Measurements from ENCODE around the gene SEC16A.

The SEC16A gene, protein sequence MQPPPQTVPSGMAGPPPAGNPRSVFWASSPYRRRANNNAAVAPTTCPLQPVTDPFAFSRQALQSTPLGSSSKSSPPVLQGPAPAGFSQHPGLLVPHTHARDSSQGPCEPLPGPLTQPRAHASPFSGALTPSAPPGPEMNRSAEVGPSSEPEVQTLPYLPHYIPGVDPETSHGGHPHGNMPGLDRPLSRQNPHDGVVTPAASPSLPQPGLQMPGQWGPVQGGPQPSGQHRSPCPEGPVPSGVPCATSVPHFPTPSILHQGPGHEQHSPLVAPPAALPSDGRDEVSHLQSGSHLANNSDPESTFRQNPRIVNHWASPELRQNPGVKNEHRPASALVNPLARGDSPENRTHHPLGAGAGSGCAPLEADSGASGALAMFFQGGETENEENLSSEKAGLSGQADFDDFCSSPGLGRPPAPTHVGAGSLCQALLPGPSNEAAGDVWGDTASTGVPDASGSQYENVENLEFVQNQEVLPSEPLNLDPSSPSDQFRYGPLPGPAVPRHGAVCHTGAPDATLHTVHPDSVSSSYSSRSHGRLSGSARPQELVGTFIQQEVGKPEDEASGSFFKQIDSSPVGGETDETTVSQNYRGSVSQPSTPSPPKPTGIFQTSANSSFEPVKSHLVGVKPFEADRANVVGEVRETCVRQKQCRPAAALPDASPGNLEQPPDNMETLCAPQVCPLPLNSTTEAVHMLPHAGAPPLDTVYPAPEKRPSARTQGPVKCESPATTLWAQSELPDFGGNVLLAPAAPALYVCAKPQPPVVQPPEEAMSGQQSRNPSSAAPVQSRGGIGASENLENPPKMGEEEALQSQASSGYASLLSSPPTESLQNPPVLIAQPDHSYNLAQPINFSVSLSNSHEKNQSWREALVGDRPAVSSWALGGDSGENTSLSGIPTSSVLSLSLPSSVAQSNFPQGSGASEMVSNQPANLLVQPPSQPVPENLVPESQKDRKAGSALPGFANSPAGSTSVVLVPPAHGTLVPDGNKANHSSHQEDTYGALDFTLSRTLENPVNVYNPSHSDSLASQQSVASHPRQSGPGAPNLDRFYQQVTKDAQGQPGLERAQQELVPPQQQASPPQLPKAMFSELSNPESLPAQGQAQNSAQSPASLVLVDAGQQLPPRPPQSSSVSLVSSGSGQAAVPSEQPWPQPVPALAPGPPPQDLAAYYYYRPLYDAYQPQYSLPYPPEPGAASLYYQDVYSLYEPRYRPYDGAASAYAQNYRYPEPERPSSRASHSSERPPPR (N-terminal part only)

DNA sequence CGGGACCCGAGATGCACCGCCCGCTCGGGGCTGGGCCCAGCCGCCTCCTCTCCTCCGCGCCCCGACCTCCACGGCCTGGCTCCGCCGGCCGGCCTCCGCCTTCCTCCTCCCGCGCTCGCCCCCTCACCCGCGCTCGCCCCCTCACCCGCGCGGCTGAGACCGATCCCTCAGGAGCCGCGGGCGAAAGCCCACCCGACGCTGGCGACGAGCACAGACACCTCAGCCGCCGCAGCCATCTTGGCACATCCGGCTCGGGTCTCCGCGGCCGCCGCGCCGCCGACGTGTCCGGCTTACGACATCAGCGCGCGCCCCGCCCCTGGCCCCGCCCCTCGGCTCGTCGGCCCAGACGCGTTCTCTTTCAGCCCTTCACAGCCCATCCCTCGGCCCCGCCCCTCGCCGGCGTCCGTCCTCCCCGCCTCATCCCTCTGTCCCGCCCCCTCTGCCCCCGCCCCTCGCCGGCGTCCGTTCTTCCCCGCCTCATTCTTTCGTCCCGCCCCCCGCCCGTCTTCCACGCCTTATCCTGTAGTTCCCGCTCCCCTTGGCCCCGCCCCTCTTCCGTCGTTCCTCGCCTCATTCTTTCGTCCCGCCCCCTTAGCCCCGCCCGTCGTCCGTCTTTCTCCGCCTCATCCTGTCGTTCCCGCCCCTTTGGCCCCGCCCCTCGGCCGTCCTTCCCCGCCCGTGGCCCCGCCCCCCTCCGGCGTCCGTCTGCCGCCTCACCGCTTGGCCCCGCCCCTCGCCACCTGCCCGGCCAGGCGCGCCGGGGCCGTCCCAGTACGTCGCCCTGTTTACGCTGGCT, at the start of gene SEC16A:
SEC16A (minus strand) TSS at position 248 of the 796 bp plus-strand sequence. CDS start 5,425 bp downstream, outside the sequence.
- DNase-seq (ENCODE audit: low read depth), result peak; percentile 99

DNA sequence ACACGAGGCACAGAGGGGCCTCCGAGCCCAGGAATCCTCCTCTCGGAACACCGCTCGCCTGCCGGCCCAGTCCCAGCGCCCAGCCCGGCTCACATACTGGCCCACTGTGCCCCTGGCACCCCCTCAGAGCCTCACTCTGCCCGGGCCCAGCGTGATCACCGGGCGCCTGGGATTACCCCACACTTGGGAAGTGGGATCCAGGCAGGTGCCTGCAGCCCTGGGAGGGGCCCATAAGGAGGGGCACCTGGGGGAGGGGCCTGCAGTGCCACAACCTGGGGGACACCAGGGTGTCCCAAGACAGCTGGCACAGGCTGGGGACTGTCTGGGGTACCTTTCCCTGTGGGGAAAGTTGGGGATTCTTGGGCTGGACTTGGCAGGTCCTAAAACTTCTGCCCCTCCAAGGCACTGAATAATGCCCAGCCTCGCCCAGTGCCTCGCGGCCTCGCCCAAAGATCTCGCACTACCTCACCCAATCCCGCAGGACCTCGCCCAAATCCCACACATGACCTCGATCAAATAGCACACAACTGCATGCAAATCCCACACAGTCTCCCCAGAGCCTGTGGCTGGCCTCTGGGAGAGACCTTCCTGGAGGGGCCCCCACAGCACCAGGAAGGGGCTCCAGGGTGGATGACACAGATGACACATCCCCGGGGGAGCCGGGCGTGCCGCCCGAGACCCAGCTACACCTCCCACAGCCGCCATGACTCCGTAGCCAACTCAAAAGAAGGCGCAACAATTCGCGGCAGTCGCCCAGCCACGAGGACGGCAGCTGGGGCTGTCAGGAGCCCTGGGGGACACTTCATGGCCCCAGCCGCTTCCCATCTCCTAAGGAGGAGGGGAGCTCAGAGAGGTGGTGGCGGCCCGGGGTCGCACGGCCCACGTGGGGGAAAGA, 49.3 kb upstream of the SEC16A start:
- no peak for DNase-seq (ENCODE audit: low read depth)

DNA sequence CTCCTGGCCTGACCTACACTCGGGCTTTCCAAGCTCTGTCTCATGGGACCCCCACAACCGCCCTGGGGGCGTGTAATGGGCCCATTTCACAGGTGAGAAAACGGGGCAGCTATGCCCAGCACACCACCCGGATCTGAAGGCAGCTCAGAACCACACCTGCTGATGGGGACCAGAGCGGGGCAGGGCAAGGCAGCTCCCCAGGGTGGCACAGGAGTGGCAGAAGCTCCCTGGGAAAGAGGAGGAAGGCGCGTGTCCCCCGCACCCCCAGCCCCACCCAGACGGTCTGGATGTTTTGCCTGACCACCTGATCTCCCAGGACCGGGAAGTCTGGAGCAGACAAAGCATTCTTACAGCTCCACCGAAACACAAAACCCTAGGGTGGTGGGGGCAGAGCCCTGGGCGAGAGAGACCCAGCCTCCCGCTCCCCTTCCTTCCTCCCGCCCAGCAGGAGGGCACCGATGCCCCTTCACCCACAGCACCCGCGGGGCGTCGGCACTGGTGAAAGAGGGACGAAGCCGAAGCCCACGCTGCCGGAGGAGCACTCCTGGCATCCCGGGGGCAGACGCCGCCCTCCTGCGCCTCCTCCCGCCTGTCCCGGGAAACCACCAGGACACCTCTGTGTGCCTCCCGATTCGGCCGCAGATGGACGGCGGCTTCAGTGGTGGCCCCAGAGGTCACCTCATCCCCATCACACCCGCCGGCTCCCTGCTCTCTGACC, 48.5 kb upstream of the SEC16A start:
- DNase-seq (ENCODE audit: low read depth), result no peak

DNA sequence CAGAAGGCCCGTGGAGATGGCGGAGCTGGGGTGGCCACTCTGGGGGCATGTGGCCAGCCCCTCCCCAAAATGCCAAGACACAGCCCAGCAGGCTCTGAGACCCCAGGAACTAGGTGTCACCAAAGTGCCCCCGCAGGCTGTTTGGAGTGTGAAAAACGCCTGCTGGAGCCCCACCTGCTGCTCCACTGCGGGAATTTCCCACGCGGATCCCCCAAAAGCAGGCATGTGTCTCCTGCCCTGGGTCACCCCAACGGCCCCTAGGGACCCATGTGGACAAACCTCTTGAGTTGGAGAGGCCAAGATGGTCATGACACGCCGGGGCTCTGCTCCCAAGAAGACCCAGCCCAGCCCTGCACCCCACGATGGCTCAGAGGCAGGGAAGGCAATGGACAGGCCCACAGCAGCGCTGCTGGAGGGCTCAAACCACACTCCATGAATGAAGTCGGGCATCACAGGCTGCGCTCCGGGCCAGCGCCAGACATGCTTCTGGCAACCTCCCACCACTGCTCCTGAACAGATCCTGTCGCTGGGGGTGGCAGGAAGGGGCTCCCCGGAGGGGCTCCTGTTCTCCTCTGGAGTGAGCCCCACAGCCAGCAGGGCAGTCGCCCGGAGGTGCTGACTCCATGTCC, 47.7 kb upstream of the SEC16A start:
- DNase-seq (ENCODE audit: low read depth), result no peak

DNA sequence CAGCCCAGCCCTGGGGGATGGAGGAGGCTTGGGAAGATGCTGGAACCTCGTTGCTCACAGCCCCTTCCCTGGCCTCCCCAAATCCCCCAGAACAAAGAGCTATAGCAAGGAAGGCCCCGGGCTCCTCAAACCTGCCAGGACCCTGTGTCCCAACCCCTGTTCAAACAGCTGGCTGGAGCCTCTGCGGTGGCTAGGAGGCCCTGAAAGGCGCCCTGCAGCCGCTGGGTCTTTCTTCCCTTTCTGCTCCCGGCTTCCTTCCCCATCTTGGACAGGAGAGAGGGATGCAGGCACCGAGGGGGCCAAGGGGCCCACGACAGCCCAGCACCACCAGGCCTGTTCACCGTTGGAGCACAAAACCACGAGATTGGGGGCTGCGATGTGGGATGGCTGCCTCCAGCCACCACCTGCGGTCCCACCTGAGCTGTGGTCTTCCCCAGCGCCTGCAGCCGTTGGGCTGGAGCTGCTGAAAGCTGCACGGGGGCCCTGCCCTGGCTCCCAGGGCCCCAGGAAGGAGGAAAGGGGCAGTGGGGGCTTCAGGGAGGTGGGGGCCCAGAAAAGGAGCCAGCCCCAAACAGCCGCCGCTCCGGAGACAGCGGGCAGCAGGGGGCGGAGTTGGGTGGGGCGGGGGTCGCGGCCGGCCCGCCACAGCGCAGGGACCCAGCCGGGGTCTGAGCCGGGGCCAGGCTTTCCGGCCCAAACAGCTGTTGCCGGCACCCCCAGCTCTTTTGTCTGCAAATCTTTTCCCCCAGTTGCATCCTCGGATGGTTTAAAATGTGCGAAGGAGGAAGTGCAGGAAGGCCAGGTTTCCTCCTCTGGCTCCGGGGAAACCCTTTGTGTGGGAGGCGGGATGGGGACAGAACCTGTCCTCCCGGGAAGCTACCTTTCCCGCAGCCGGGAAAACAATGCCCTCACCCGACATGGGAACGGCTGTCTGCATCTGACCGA, 46.9 kb upstream of the SEC16A start:
- no peak for DNase-seq (ENCODE audit: low read depth)

DNA sequence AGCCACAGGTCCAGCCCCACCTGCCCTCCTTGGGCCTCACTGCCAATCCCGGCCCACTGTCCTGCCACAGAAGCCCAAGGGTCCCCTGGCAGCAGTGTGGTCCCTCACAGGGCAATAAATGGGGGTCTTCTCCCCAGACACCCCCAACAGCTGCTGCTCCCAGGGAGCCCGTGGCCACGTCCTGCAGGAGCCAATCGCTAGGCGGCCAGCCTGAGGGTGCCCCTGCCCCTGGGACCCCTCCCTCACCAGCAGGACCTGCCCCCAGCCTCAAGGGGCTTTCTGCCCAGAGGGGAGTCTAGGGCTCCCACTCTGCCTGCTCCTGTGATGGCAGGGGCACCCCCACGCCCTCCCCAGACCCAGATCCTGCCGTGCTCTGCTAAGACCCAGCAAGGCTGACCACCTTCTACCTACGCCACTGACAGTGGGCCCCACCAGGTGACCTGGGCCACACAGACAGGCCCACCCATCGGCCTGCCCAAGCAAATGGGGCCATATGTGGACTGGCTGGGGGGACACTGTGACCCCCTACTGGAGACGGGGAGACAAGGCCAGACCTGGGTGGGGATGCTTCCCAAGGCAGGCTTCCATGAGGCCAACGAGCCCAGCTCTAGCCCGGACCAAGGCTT, 46.0 kb upstream of the SEC16A start:
- no peak for DNase-seq (ENCODE audit: low read depth)

DNA sequence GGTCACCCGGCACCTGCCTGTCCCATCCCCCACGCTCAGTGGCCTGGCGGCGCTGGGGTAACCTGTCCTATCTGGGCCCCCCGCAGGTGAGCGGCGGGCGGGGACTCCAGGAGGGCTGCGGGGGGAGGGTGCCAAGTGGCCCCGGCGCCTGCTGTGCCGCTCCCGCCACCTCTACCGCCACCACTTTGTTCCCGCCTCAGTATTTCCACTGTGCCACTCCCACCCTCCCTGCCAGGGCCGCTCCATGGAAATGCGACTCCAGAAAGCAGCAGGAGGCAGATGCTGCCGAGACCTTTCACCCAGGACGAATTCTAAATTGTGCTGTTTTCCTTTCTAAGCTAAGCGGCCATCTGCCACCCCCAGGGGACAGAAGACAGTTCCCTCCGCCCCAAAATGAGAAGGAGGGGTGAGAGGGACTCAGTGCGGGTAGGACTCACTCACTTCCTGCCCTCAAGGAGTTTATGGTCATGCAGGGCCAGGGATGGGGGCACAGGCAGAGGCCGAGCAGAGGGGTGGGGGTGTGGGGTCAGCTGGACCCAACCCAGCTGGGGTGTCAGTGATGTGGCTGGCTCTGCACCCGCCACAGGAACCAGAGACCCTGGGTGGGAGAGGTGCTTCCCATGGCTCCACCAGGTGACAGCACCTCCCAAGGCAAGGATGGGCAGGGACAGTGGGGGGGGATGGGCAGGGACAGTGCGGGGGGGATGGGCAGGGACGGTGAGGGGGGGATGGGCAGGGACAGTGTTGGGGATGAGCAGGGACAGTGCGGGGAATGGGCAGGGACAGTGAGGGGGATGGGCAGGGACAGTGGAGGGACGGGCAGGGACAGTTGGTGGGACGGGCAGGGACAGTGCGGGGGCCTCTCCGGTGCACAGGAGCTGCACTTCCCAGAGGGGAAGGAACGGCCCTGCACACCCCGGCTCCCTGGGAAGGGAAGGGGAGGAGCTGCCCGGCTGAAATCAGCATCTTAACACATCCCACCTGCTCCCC, 45.2 kb upstream of the SEC16A start:
- no peak for DNase-seq (ENCODE audit: low read depth)

DNA sequence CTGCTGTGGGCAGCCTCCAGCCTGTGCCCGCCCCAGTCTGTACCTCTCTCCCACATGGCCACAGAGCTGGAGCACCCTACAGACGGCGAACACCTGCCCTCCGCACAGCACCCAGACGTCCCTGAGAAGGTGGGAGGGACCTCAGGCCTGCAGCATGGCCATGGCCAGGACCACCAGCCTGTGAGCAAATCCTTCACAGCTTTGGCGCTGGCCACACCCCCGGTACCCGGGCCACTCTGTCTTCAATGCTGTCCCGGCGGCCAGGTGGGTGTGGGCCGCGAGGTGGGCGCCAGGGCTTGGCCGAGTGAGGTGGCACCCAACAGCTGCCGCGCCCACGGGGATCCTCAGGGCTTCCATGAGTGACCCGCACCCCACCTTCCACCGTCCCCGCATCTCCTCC, 44.3 kb upstream of the SEC16A start:
- no peak for DNase-seq (ENCODE audit: low read depth)

DNA sequence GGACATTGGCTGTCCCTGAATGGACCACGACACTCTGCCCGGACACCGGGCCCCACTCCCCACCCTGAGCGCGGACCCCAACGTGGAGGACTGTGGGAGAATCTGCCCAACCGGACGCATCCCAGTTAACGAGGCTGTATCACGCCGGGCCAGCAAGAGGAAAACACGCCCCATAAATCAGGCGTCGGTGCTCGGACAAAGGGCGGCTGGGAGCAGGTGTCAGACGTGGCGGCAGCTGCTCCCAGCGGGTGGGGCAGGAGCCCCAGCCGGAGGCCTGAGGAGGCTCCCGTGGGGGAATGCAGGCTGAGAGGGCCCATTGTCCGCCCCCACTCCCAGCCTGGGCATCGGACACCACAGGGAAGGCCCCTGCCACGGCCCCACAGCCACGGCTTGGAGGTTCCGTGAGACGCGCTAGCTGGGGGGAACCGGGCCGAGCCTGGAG, 43.8 kb upstream of the SEC16A start:
- DNase-seq (ENCODE audit: low read depth), result no peak

DNA sequence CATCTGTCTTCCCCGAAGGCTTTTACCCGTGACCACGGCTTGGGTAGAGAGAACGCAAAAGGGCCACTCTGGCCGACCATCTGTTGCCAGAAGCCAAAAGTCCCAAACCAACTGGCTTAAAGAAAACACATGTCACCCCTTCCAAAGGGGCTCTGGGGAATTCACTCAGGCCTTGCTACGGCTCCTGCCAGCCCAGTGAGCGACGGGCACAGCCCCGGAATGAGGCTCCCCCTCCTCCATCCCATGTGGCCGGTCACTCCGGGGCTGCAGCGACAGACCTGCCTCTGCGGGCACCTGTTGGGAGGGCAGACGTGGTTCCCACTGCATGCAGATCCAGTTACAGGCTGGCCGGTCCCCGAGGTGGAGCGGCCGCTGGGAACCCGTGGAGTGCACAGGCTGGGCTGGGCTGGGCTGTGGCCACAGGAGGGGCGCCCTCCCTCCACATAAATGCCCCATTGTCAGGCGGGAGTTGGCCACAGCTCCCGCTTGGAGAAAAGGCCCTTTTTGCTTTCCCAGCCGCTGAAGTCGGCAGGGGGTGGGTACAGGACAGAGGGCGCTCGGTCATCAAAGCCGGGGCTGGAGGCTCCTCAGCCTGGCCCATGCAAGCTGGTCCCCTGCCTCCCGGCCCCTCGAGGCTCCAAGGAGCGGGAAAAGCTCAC, 43.1 kb upstream of the SEC16A start:
- no peak for DNase-seq (ENCODE audit: low read depth)

DNA sequence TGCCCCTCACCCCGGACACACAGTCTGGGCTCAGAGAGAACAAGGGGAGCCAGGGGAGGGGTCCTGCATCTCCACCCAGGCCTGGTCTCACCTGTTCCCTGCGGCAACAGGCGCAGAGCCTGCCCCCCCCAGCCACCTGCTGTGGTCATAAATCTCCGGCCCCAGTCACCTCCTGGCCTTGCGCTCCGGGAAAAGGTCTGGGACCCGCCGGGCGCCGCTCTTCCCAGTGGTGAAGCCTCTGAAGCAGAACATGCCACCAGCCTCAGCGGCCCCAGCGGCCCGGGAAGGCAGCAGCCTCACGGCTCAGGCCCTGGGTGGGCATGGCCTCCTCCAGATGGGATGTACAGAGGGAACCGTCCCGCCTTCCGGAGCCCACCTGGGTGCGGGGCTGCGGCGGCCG, 42.4 kb upstream of the SEC16A start:
- no peak for DNase-seq (ENCODE audit: low read depth)

DNA sequence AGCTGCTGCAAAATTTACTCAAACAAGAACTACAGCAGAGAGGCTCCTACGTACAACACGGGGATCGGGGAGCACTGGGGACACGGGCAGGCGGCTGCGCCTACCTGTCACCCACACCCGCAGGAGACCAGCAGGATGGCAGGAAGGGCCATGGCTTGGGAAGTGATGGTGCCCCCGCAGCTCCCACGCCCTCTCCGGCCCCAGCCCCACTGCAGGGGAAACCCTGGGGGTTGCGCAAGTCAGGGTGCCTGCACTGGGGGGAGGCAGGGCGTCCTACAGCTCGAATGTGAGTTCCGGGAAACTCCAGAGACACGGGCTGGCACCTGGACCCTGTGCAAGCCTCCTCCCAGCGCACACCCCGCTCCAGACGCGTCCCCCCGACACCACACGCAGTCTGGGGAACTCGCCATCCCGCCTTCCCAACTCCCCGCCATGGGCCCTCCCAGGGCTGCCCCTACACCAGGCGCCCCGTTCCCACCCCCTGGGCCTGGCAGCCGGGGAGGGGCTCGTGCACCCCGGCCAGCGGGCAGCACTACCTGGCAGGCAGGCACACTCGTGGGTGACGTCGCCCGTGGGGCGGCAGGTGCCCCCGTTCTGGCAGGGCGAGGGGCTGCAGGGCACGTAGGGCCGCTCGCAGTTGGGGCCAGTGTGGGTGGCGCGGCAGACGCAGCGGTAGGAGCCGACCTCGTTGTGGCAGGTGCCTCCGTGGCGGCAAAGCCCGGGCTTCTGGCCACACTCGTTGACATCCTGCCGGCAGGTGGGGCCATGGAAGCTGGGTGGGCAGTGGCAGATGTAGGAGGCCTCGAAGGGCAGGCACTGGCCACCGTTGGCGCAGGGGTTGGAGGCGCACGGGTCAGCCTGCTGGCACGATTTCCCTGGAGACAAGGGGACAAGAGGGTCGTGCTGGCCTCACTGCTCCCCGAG, 39.7 kb upstream of the SEC16A start:
- no peak for DNase-seq (ENCODE audit: low read depth)

DNA sequence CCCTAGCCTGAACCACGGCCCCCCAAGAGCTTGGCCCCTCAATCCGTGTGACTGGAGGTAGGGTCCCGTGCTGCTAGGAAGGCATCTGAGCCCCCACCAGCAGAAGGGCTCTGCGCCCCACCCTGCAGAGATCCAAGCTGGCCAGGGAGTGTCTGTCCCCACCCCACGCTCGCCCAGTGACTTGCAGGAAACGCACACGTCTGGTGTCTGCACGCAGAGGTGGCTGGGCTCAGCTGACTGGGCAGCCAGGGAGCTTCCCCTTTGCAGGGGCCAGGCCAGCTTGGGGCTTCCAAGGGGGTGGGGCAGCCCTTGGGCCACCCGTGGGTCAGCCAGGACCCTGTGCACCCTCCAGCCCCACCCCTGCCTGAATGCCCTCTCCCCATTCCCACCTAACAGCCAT, 38.7 kb upstream of the SEC16A start:
- DNase-seq (ENCODE audit: low read depth), result no peak

DNA sequence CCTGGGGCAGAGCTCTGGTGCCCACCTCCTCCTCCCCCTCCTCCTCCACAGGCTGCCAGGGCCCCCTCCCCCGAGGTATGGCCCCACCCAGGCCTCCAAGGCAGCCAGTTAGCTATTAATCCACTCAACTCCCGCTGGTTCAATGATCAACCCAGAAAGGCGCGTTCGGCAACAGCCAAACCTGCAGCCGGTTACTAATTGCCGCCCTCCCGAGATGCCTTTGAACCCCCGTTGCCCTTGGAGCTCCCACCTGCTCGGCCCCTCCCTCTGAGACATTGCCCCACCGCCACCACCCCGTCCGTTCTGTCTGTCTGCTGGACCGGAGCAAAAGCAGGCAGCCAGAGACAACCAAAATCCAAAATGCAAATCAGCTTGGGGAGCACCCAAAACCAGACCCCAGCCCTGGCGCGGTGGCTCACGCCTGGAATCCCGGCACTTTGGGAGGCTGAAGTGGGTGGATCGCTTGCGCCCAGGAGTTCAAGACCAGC, 37.3 kb upstream of the SEC16A start:
- no peak for DNase-seq (ENCODE audit: low read depth)
